CD4-positive, alpha-beta T cell treated with Interleukin-17A for 4 hours (primary cell): Measurements from ENCODE around the gene MRC2.
"Not testable (repeated sequence)": the region's sequence is repeated elsewhere in the genome, so short reads cannot be mapped to it uniquely, and the experiment has no call there.

Experiments
- DNase-seq: peaks from one replicate; pipeline ENCODE4 v3.0.0-alpha.2; 2020; ENCODE audit warnings: mixed read lengths

Gene MRC2

DNA sequence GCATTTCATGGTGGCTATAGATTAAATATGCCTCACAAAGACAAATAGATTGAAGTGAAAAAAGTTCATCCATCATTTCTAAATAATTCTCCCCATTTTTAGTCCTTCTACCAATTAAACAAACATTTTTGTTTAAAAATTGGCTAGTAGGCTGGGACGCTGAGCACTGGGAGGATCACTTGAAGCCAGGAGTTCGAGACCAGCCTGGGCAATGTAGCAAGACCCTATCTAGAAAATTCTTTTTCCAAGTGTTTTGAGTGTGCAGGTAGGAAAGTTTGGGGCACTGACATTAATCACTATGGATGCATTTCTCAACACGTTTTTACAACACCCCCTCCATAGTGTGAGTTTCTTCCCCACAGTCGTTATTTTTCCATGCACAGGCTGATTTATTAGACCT, 56.7 kb downstream of the MRC2 start:
- DNase-seq: no peak

DNA sequence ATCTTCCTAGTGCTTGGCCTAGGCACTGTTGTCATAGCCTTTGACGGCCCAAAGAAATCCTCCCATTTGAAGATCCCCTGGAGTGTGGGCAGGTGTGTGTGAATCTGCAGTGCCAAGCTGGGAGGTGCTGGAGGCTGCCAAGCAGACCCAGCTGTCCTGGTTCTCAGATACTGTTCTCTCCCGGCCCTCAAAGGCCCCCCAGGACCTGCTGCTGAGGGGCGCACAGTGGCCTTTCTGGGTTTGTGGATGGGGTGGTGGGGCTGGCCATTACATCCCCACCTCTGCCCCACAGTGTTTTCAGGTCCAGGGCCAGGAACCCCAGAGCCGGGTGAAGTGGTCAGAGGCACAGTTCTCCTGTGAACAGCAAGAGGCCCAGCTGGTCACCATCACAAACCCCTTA, 60.5 kb downstream of the MRC2 start:
- DNase-seq: no peak

DNA sequence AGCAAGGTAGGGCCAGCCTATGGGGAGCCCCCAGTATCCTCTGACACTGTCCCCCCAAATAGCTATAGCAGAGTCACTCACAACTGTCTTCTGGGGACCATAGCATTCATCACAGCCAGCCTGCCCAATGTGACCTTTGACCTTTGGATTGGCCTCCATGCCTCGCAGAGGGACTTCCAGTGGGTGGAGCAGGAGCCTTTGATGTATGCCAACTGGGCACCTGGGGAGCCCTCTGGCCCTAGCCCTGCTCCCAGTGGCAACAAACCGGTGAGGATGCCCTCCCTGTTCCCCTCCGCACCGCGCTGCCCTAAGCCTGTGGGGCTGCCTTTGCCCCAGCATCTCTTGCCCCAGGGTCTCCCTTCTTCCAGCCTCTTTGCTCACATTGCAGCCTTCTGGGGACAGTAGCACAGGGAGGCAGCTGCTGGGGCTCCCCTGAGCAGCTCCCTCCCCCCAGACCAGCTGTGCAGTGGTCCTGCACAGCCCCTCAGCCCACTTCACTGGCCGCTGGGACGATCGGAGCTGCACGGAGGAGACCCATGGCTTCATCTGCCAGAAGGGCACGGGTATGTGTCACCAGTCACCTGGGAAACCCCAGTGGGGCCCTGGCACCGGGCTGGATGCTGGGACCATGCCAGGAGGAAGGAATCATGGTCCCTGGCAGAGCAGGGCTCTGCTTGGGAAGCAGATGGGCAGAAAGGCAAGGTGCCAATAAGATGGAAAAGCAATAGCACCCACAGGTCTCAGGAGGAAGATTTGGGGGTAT, 61.1 kb downstream of the MRC2 start:
- no peak for DNase-seq

DNA sequence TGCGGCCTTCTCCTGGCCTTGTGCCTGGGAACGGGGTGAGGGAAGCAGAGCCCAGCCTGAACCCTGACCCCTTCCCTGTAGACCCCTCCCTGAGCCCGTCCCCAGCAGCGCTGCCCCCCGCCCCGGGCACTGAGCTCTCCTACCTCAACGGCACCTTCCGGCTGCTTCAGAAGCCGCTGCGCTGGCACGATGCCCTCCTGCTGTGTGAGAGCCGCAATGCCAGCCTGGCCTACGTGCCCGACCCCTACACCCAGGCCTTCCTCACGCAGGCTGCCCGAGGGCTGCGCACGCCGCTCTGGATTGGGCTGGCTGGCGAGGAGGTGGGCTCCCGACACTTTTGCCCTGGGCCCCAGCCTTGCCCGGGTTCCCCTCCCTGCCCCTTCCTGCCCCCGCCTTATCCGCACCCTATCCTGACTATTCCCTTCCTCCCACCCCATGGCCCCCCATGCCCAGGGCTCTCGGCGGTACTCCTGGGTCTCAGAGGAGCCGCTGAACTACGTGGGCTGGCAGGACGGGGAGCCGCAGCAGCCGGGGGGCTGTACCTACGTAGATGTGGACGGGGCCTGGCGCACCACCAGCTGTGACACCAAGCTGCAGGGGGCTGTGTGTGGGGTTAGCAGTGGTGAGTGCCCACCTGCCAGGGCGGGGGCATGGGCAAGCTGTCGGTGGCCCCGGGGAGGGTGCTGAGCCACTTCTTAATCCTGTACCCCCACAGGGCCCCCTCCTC, 62.1 kb downstream of the MRC2 start:
- DNase-seq: no peak

DNA sequence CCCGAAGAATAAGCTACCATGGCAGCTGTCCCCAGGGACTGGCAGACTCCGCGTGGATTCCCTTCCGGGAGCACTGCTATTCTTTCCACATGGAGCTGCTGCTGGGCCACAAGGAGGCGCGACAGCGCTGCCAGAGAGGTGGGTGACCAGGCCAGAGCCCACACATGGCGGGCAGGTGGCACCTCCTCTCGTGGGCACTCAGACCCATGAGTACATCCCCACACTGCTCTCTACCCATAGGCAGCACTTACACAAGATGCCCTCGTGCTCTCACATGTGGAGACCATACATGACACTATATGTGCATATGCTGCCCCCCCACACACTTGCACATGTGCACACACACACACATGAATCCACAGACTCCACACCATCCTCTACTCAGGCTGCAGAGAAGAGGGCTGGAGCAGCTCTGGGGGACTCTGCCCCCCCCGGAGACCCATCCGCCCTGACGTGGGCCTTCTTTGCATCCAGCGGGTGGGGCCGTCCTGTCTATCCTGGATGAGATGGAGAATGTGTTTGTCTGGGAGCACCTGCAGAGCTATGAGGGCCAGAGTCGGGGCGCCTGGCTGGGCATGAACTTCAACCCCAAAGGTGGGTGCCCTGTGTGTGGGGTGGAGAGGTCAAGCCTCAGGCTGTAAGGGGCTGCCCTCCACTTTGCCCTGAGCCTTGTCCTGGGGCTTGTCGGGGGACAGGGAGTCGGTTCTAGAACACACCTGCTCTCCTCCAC, 62.9 kb downstream of the MRC2 start:
- no peak for DNase-seq

DNA sequence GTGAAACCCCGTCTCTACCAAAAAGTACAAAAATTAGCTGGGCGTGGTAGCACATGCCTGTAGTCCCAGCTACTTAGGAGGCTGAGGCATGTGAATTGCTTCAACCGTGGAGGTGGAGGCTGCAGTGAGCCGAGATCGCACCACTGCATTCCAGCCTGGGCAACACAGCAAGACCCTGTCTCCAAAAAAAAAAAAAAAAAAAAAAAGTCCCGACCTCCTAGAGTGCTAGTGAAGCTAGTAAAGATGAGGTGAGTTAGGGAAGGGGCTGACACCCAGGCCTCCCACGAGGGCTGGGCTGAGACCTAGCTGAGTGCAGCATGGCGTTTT, 64.1 kb downstream of the MRC2 start:
- not testable (repeated sequence) for DNase-seq

- no peak for DNase-seq
Measured at GRCh38 chr17:62692159-62692651, 64.7 kb downstream of the MRC2 start.

GRCh38 chr17:62692721-62693431, 65.4 kb downstream of the MRC2 start:
- no peak for DNase-seq

- no peak for DNase-seq
Measured at GRCh38 chr17:62693616-62694409, 66.3 kb downstream of the MRC2 start.

DNA sequence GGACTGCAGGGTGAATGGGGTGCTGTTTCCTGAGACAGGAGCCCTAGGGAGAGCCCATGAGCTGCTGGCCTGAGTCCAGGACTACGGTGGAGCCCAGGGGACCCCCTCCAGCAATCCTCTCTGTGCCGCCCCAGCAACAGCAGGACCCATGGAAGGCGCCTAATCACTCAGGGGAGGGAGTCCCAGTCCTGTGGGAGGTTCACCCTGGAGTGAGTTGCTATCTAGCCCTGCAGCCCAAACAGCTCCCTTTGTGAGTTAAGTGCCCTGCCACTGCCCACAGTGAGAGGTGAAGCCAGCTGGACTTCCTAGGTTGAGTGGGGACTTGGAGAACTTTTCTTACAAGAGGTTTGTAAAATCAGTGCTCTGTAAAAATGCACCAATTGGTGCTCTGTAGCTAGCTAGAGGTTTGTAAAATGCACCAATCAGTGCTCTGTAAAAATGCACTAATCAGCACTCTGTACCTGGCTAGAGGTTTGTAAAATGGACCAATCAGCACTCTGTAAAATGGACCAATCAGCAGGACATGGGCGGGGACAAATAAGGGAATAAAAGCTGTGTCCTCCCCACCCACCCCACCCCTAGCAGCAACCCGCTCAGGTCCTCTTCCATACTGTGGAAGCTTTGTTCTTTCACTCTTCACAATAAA, 67.7 kb downstream of the MRC2 start:
- not testable (repeated sequence) for DNase-seq

- DNase-seq: no peak
Measured at GRCh38 chr17:62696256-62696655, 68.8 kb downstream of the MRC2 start.

DNA sequence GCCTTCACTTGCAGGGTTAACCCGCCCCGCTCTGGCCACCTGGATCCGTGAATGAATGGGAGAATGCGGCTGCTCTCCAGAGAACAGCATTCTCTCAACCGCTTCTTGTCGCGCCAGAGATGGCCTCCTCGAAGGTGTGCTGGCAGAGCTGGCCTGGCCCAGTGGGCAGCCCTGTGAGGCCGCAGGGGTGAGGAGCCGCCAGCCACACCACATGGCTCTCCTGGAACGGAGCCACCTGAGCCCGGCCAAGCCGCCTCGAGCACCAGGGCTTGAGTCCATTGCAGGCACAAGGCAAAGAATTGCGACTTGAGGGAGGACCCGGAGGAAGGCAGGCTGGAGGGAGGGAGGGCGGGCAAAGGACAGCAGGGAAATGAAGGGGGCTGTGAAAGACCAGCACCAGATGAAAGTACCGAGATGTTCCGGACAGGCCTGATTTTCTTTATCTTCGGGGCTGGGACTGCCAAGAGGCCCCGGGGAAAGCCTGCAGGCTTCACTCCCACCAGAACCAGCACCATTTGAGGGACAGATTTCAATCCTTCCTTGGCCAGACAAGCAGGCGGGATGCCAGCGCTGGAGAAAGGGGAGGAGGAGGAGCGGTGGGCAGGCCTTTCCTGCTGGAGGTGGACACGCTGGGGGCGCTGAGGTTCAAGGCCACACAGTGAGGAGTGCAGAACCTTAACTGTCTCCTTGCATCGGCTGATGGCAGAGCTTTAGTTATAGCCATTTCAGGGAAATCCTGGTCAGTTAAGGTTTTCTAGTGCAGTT, 69.4 kb downstream of the MRC2 start:
- no peak for DNase-seq

DNA sequence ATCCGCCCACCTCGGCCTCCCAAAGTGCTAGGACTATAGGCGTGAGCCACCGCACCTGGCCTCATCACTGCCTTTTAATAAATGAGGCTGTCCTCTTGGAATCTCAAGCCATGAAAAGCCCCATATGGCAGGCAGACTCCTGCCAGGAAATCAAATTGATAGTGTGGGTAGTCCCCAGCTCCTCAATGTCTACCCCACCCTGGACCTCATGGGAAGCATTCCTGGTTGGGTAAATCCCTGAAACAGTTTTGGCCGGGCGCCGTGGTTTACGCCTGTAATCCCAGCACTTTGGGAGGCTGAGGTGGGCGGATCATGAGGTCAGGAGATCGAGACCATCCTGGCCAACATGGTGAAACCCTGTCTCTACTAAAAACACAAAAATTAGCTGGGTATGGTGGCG, 71.0 kb downstream of the MRC2 start:
- DNase-seq: not testable (repeated sequence)

DNA sequence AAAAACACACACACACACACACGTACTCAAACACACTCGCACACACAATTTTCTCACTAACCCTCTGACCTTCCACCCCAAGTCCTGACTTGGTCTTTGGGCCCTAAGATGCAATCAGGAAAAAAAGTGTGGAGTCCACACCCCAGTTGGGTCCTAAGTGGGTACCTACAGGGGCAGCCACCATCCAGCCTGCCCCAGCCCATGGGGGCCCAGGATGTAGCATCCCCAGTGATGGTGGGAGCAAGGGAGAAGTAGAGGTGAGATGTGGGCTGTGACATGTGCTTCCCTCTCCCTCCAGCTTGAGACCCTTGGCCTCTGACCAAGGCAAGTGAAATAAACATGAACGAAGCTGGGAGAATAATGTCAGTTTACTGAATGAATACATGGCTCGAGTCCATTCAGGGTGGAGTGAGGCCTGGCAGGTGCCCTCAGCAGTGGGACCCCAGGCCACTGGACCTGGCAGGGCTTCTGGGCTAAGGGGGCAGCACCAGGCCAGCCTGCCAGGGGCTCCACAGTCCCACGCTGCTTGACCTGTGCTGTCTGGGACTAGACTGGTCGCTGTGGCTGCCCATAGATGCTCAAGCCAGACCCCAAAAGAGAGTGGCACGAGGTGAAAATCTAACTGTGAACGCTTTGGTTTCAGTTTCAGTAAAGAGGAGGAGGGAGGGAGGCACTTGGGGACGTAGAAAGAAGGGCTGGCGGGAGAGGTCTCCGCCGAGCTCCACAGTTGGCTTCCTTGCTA, 73.7 kb downstream of the MRC2 start:
- no peak for DNase-seq

DNA sequence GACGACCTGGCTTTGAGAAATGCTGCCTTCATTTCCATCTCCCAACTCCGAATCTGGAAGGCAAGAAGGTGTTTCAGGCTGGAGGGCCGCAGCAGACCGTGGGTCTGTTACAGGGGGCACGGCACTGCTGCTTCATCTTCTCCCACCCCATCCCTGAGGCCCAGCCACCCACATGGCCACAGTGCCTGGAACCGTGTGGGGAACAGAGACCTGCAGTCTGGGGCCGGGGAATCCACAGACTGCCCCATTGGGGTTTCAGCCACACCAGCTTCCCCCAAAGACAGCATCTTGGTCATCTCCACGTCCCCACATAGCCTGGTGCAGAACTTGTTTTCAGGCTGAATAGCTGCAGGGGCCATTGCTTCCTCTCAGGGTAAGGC, 74.2 kb downstream of the MRC2 start:
- no peak for DNase-seq

GRCh38 chr17:62702746-62703260, 75.3 kb downstream of the MRC2 start:
- no peak for DNase-seq

DNA sequence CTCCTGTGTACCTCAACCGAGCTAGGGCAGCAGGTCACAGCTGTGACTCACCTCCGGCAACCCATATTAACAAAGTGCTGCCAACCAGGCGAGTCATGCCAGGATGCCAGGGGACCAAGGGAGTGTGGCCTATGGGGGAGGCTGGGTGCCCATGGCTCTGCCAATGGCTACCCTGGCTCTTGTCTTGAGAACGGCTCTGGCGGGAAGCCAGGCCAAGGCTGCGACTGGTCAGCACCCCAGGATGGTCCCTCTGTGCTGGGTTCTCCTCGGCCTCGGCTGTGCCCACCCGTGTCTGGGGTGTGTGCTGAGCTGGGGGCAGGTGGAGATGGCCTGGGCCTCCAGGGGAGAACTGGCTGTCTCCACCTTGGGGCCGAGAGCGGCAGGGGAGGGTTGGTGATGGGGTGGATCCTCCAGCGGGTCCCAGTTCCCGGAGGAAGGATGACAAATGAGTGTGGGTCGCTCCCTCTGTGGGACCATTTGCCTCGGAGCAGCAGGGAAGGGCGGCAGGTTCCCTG, 75.8 kb downstream of the MRC2 start:
- DNase-seq: peak; percentile 12

DNA sequence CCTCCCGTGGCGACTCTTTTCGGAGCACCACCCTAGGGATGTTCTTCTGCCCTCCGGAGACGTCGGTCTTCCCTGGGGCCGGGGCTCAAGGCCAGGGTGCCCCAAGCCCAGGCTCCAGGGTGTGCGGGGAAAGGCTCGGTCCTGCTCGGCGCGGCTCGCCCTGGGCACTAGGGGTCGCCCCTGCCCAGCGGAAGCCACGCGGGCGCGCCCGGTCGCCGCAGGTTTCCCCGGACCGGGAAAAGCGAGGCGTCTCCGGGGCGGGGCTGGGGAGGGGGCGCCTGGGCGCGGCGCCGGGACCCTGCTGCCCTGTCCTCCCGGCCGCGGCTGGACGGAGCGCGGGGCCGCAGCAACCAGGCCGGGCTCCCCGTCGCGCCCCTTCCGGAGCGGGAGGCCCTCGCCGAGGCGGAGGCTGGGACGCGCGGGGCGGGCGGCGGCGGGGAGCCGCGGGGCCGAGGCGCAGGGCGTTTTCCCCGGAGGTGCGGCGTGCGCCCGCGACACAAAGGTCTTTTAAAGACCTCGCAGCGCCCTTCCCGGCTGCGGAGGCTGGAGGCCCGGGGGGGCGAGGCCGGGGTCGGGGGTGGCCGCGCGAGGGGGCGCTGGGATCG, 76.4 kb downstream of the MRC2 start:
- DNase-seq: peak; percentile 79

DNA sequence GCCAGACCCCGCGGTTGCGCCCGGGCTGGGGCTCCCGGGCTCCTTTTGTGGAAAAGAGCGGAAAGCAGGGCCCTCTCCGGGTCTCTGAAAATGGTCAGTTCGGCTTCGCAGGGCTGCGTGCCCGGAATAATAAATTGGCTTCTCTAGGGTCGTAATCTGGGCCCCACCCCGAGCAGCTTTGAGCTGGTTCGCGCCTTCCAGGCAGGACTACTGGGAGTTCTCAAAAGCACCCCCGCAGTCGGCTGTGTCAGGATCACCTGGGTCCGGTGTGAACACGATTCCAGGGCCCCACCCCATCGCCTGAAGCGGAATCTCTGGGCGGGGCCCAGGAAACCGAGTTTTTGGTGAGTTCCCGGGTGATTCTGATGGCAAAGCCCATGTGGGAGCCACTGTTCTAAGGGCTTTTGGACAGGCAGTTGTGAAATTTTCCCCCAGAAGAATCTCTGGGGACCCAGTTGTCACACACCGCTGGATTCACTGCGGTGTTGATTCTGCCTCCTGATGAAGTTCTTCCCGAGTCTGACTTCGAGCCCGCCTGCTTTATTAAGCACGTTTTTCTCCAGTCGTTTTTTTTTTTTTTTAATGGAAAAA, 77.0 kb downstream of the MRC2 start:
- peak; percentile 7 for DNase-seq
